H9 (cell line): ENCODE data around the gene FGF10. TPM values are rescaled to one million over a fixed set of nuclear protein-coding genes. Genes with fewer than 3 reads are reported as not detected.

Source experiments
- DNase-seq: peaks from one replicate; pipeline ENCODE4 v3.0.0-alpha.2; 2017
- H2AFZ ChIP-seq: one replicate; pipeline ENCODE4 v1.6.1; 2013; ENCODE audit warnings: mild to moderate bottlenecking, low read length, control low read depth, moderate library complexity
- H2AK5ac ChIP-seq: 2 replicates; pipeline ENCODE4 v1.6.1; 2013; ENCODE audit warnings: low read length, control low read depth, mixed read lengths; ENCODE audit not compliant: insufficient read length
- H2BK120ac ChIP-seq: one replicate; pipeline ENCODE4 v1.6.1; 2013; ENCODE audit warnings: low read depth, mild to moderate bottlenecking, low read length, control low read depth, inconsistent platforms; ENCODE audit not compliant: poor library complexity, severe bottlenecking
- H2BK12ac ChIP-seq: 2 replicates; pipeline ENCODE4 v1.6.1; 2013; ENCODE audit warnings: low read length, control low read depth, mixed read lengths, low read depth; ENCODE audit not compliant: insufficient read length
- H2BK15ac ChIP-seq: 2 replicates; pipeline ENCODE4 v1.6.1; 2013; ENCODE audit warnings: low read depth, low read length, control low read depth
- H2BK20ac ChIP-seq: one replicate; pipeline ENCODE4 v1.6.1; 2013; ENCODE audit warnings: low read depth, mild to moderate bottlenecking, low read length, control low read depth, inconsistent platforms; ENCODE audit not compliant: poor library complexity, severe bottlenecking
- H2BK5ac ChIP-seq: 2 replicates; pipeline ENCODE4 v1.6.1; 2013; ENCODE audit warnings: low read length, control low read depth, mixed read lengths; ENCODE audit not compliant: insufficient read length
- H3K14ac ChIP-seq: 2 replicates; pipeline ENCODE4 v1.6.1; 2013; ENCODE audit warnings: low read length, control low read depth; ENCODE audit not compliant: insufficient read depth
- H3K18ac ChIP-seq: 2 replicates; pipeline ENCODE4 v1.6.1; 2013; ENCODE audit warnings: low read depth, mild to moderate bottlenecking, mixed read lengths, low read length, control low read depth; ENCODE audit not compliant: insufficient read length
- H3K23ac ChIP-seq: 2 replicates; pipeline ENCODE4 v1.6.1; 2013; ENCODE audit warnings: low read length, control low read depth, mixed read lengths, low read depth; ENCODE audit not compliant: insufficient read length
- H3K23me2 ChIP-seq: 2 replicates; pipeline ENCODE4 v1.6.1; 2013; ENCODE audit warnings: low read depth, mild to moderate bottlenecking, mixed read lengths, low read length, control low read depth; ENCODE audit not compliant: insufficient read length, poor library complexity, severe bottlenecking
- H3K27ac ChIP-seq: 2 replicates; pipeline ENCODE4 v1.5.1; 2013; ENCODE audit warnings: low read length, control low read depth, mixed read lengths, low read depth; ENCODE audit not compliant: insufficient read length
- H3K27me3 ChIP-seq: 2 replicates; pipeline ENCODE4 v1.6.1; 2013; ENCODE audit warnings: low read length, control low read depth, inconsistent platforms; ENCODE audit not compliant: insufficient read depth
- H3K4ac ChIP-seq: 2 replicates; pipeline ENCODE4 v1.6.1; 2013; ENCODE audit warnings: low read depth, mild to moderate bottlenecking, control low read depth, inconsistent platforms, low read length, moderate library complexity
- H3K4me1 ChIP-seq: 2 replicates; pipeline ENCODE4 v1.6.1; 2013; ENCODE audit warnings: low read length, control low read depth, inconsistent platforms; ENCODE audit not compliant: insufficient read depth
- H3K4me2 ChIP-seq: 2 replicates; pipeline ENCODE4 v1.6.1; 2013; ENCODE audit warnings: low read length, control low read depth, mixed read lengths; ENCODE audit not compliant: insufficient read length, insufficient read depth
- H3K56ac ChIP-seq: 2 replicates; pipeline ENCODE4 v1.6.1; 2013; ENCODE audit warnings: low read depth, mild to moderate bottlenecking, mixed read lengths, low read length, control low read depth; ENCODE audit not compliant: insufficient read length
- H3K79me1 ChIP-seq: 2 replicates; pipeline ENCODE4 v1.6.1; 2013; ENCODE audit warnings: low read depth, mild to moderate bottlenecking, moderate library complexity, low read length, control low read depth, inconsistent platforms; ENCODE audit not compliant: insufficient read depth, poor library complexity, severe bottlenecking
- H3K79me2 ChIP-seq: 2 replicates; pipeline ENCODE4 v1.6.1; 2013; ENCODE audit warnings: low read length, control low read depth, inconsistent platforms; ENCODE audit not compliant: insufficient read depth
- H3K9ac ChIP-seq: 2 replicates; pipeline ENCODE4 v1.6.1; 2013; ENCODE audit warnings: low read length, control low read depth, mixed read lengths; ENCODE audit not compliant: insufficient read length; ENCODE audit errors: extremely low read depth
- H3K9me3 ChIP-seq: one replicate; pipeline ENCODE4 v1.6.1; 2013; ENCODE audit warnings: low read depth, low read length, inconsistent platforms; ENCODE audit not compliant: control insufficient read depth
- H3T11ph ChIP-seq: one replicate; pipeline ENCODE4 v1.6.1; 2013; ENCODE audit warnings: mild to moderate bottlenecking, low read length, control low read depth, inconsistent platforms
- H4K20me1 ChIP-seq: one replicate; pipeline ENCODE4 v1.6.1; 2013; ENCODE audit not compliant: control insufficient read depth, insufficient read length, insufficient read depth
- H4K5ac ChIP-seq: 2 replicates; pipeline ENCODE4 v1.6.1; 2013; ENCODE audit warnings: low read depth, mild to moderate bottlenecking, mixed read lengths, low read length, control low read depth; ENCODE audit not compliant: insufficient read length
- H4K8ac ChIP-seq: replicated peaks from 2 replicates; pipeline ENCODE4 v1.6.1; 2013; ENCODE audit warnings: low read length, control low read depth, mixed read lengths, low read depth; ENCODE audit not compliant: insufficient read length
- H4K91ac ChIP-seq: 2 replicates; pipeline ENCODE4 v1.6.1; 2013; ENCODE audit warnings: low read depth, mild to moderate bottlenecking, moderate library complexity, mixed read lengths, low read length, control low read depth; ENCODE audit not compliant: insufficient read length
- H3K27ac Mint-ChIP-seq, 3 experiments: 2 replicates in 2 of 3; 3 replicates in 1 of 3; pipeline ENCODE4 v1.8.0; 2020 to 2021; ENCODE audit warnings: mixed read lengths in 3 of 3, mild to moderate bottlenecking in 1 of 3, moderate library complexity in 1 of 3
- H3K27me3 Mint-ChIP-seq: 2 replicates; pipeline ENCODE4 v1.8.0; 2021; ENCODE audit warnings: low read depth, mild to moderate bottlenecking, moderate library complexity, mixed read lengths
- H3K36me3 Mint-ChIP-seq, 3 experiments: 2 replicates in 2 of 3; 3 replicates in 1 of 3; pipeline ENCODE4 v1.8.0; 2020 to 2021; ENCODE audit warnings: low read depth in 3 of 3, mixed read lengths in 3 of 3; ENCODE audit not compliant: insufficient read depth in 1 of 3
- H3K4me1 Mint-ChIP-seq, 2 experiments: 2 replicates each; pipeline ENCODE4 v1.8.0; 2020; ENCODE audit warnings: mixed read lengths in 2 of 2
- H3K4me3 Mint-ChIP-seq, 2 experiments: 2 replicates in 1 of 2; 3 replicates in 1 of 2; pipeline ENCODE4 v1.8.0; 2020 to 2021; ENCODE audit warnings: mild to moderate bottlenecking in 2 of 2, mixed read lengths in 2 of 2, moderate library complexity in 1 of 2
- H3K9me3 Mint-ChIP-seq, 2 experiments: 2 replicates in 1 of 2; 3 replicates in 1 of 2; pipeline ENCODE4 v1.8.0; 2020; ENCODE audit warnings: mild to moderate bottlenecking in 2 of 2, mixed read lengths in 2 of 2, moderate library complexity in 1 of 2
- CTCF ChIP-seq: fragments of 200-600 bp; sonication (generic); conservative IDR thresholded peaks from 3 replicates; pipeline ENCODE4 v1.8.0; 2021; ENCODE audit warnings: antibody characterized with exemption, mild to moderate bottlenecking
- WGBS: extraction: QIAGEN DNeasy Blood & Tissue Kit; methylation state at CpG from one replicate; pipeline ENCODE4 v1.1.7; 2013; ENCODE audit warnings: missing lambda C conversion rate, low lambda C conversion rate, mixed read lengths; ENCODE audit not compliant: insufficient read length; ENCODE audit errors: extremely low coverage; 5-methylcytosine and 5-hydroxymethylcytosine counted together
- total RNA-seq: library from RNA; stranded (reverse); gene quantifications from 2 replicates; pipeline ENCODE4 v1.2.1, GENCODE V29; 2021

Gene FGF10
- total RNA-seq, 1 experiment from 2014 or later: not detected

- H2AFZ ChIP-seq: no peak overlapping the region
- WGBS: no CpG with 5 or more reads among the region's 2 CpGs
- no peak overlapping the region for H4K8ac ChIP-seq
- H3K23ac ChIP-seq: no peak overlapping the region
- no peak overlapping the region for H4K91ac ChIP-seq
- no peak overlapping the region for H3K18ac ChIP-seq
- H3K27ac ChIP-seq: no peak overlapping the region
- Mint-ChIP-seq H3K4me3 (no peak overlapping the region), H3K27me3 (no peaks in the 10 kb centered on the region), H3K27ac (no peak overlapping the region), H3K9me3 (peaks cover 5 to 7% of the 10 kb centered on the region in 2 experiments; a peak in 3 of 5 replicates), H3K36me3 (no peaks in the 10 kb centered on the region; a peak in 1 of 7 replicates), H3K4me1 (no peaks in the 10 kb centered on the region)
- H3K14ac ChIP-seq: no peak overlapping the region
- H3K79me1 ChIP-seq: no peaks in the 10 kb centered on the region
- no peaks in the 10 kb centered on the region for H3K23me2 ChIP-seq
- no peaks in the 10 kb centered on the region for H3K27me3 ChIP-seq
- no peak overlapping the region for H2BK120ac ChIP-seq
- H3K4ac ChIP-seq: no peak overlapping the region
- no peaks in the 10 kb centered on the region for H3K79me2 ChIP-seq
- H2BK15ac ChIP-seq: no peak overlapping the region
- H2AK5ac ChIP-seq: no peak overlapping the region
- no peak overlapping the region for H3K56ac ChIP-seq
- H2BK12ac ChIP-seq: no peak overlapping the region
- H2BK5ac ChIP-seq: no peak overlapping the region
- H4K5ac ChIP-seq: no peak overlapping the region
- no peaks in the 10 kb centered on the region for H3K9me3 ChIP-seq
- no peaks in the 10 kb centered on the region for H3K4me1 ChIP-seq
- H4K20me1 ChIP-seq: no peaks in the 10 kb centered on the region
- H3K4me2 ChIP-seq: no peak overlapping the region
- H2BK20ac ChIP-seq: no peak overlapping the region
- no peak for TF ChIP-seq CTCF
- H3K9ac ChIP-seq: no peak overlapping the region
- no peak overlapping the region for H3T11ph ChIP-seq
- DNase-seq: no peak
Measured at GRCh38 chr5:44292736-44293135, 96.5 kb downstream of the FGF10 start.
